ENCODE measurements around the gene RAB15. TPM values are rescaled to one million over a fixed set of nuclear protein-coding genes. Genes with fewer than 3 reads are reported as not detected.

The RAB15 gene
- total RNA-seq, 1 experiment from 2014 or later = 7.7 TPM

GRCh38 chr14:64998455-64998931 lies 26.4 kb upstream of the RAB15 start:
- peaks cover 73% of the 10 kb centered on the region for H3K4me1 ChIP-seq (replicated peaks)
- no peaks in the 10 kb centered on the region for H3K9me3 ChIP-seq (replicated peaks)
- DNase-seq (ENCODE audit: low read depth in 1 of 2, low spot score in 2 of 2) = no peak

GRCh38 chr14:64997108-64997794 lies 25.1 kb upstream of the RAB15 start:
- Histone ChIP-seq H3K4me3 (no peak overlapping the region), H3K27me3 (replicated peaks) (no peaks in the 10 kb centered on the region), H3K36me3 (no peaks in the 10 kb centered on the region), H3K27ac (no peak overlapping the region), H3K4me1 (replicated peaks) (peaks cover 61% of the 10 kb centered on the region), H3K9me3 (replicated peaks) (no peaks in the 10 kb centered on the region)
- no peak for DNase-seq (ENCODE audit: low read depth in 1 of 2, low spot score in 2 of 2)

More at GRCh38 chr14:64998455-64998931, 26.4 kb upstream of the RAB15 start:
- Histone ChIP-seq H3K27ac (no peak overlapping the region), H3K36me3 (no peaks in the 10 kb centered on the region), H3K4me3 (no peak overlapping the region), H3K27me3 (replicated peaks) (no peaks in the 10 kb centered on the region)

- Histone ChIP-seq H3K27ac (peak overlapping the region; percentile 18; the same call in 1 of the 2 replicates), H3K27me3 (replicated peaks) (no peaks in the 10 kb centered on the region), H3K9me3 (replicated peaks) (no peaks in the 10 kb centered on the region), H3K4me1 (replicated peaks) (peaks cover 42% of the 10 kb centered on the region), H3K4me3 (no peak overlapping the region), H3K36me3 (no peaks in the 10 kb centered on the region)
- DNase-seq (ENCODE audit: low read depth in 1 of 2, low spot score in 2 of 2) = peak in 1 of 2 experiments; percentile 38
These were observed 23.2 kb upstream of the RAB15 start for GRCh38 chr14:64995291-64995690.

GRCh38 chr14:64994540-64994939 lies 22.4 kb upstream of the RAB15 start:
- Histone ChIP-seq H3K4me3 (no peak overlapping the region), H3K9me3 (replicated peaks) (no peaks in the 10 kb centered on the region), H3K27me3 (replicated peaks) (no peaks in the 10 kb centered on the region), H3K4me1 (replicated peaks) (peaks cover 35% of the 10 kb centered on the region), H3K36me3 (no peaks in the 10 kb centered on the region), H3K27ac (peak overlapping the region; percentile 18; the same call in 1 of the 2 replicates)
- no peak for DNase-seq (ENCODE audit: low read depth in 1 of 2, low spot score in 2 of 2)

GRCh38 chr14:64993266-64993930 lies 21.3 kb upstream of the RAB15 start:
- Histone ChIP-seq H3K4me3 (no peak overlapping the region), H3K9me3 (replicated peaks) (no peaks in the 10 kb centered on the region), H3K4me1 (replicated peaks) (peaks cover 26% of the 10 kb centered on the region), H3K36me3 (no peaks in the 10 kb centered on the region), H3K27ac (no peak overlapping the region), H3K27me3 (replicated peaks) (no peaks in the 10 kb centered on the region)
- no peak for DNase-seq (ENCODE audit: low read depth in 1 of 2, low spot score in 2 of 2)

GRCh38 chr14:64992328-64992885 lies 20.3 kb upstream of the RAB15 start:
- Histone ChIP-seq H3K9me3 (replicated peaks) (no peaks in the 10 kb centered on the region), H3K4me1 (replicated peaks) (peaks cover 16% of the 10 kb centered on the region), H3K4me3 (no peak overlapping the region), H3K27me3 (replicated peaks) (no peaks in the 10 kb centered on the region), H3K27ac (no peak overlapping the region), H3K36me3 (no peaks in the 10 kb centered on the region)
- no peak for DNase-seq (ENCODE audit: low read depth in 1 of 2, low spot score in 2 of 2)

GRCh38 chr14:64990939-64991338 lies 18.8 kb upstream of the RAB15 start:
- Histone ChIP-seq H3K9me3 (replicated peaks) (no peaks in the 10 kb centered on the region), H3K4me1 (replicated peaks) (peaks cover 20% of the 10 kb centered on the region), H3K4me3 (no peak overlapping the region), H3K36me3 (no peaks in the 10 kb centered on the region), H3K27me3 (replicated peaks) (no peaks in the 10 kb centered on the region), H3K27ac (no peak overlapping the region)
- no peak for DNase-seq (ENCODE audit: low read depth in 1 of 2, low spot score in 2 of 2)

- DNase-seq (ENCODE audit: low read depth in 1 of 2, low spot score in 2 of 2) = no peak
- Histone ChIP-seq H3K9me3 (replicated peaks) (no peaks in the 10 kb centered on the region), H3K4me1 (replicated peaks) (peaks cover 21% of the 10 kb centered on the region), H3K27me3 (replicated peaks) (no peaks in the 10 kb centered on the region), H3K4me3 (no peak overlapping the region), H3K27ac (no peak overlapping the region), H3K36me3 (no peaks in the 10 kb centered on the region)
These were observed 18.2 kb upstream of the RAB15 start for GRCh38 chr14:64990296-64990695.

- no peak for DNase-seq (ENCODE audit: low read depth in 1 of 2, low spot score in 2 of 2)
- Histone ChIP-seq H3K36me3 (no peaks in the 10 kb centered on the region), H3K27me3 (replicated peaks) (no peaks in the 10 kb centered on the region), H3K4me3 (peak overlapping the region; percentile 61), H3K9me3 (replicated peaks) (no peaks in the 10 kb centered on the region), H3K4me1 (replicated peaks) (peaks cover 5% of the 10 kb centered on the region; the same call in 1 of the 2 replicates), H3K27ac (no peak overlapping the region)
These were observed 15.3 kb upstream of the RAB15 start for GRCh38 chr14:64987438-64987767.

- peak within 1 kb of the TSS; percentile 61 for H3K4me3 ChIP-seq
- H3K27me3 ChIP-seq (replicated peaks) = 0 out of 2 replicates have a peak, but pooled peaks cover 2% of the 10 kb centered on the region
- H3K36me3 ChIP-seq = no peaks in the 10 kb centered on the region
- no peak within 1 kb of the TSS for H3K27ac ChIP-seq
- peak; percentile 94 to 96 for DNase-seq (ENCODE audit: low read depth in 1 of 2, low spot score in 2 of 2)
- H3K9me3 ChIP-seq (replicated peaks) = no peaks in the 10 kb centered on the region
- H3K4me1 ChIP-seq (replicated peaks) = peaks cover 5% of the 10 kb centered on the region; the same call in 1 of the 2 replicates
These were observed 14.7 kb upstream of the RAB15 start, which contains the start of gene FNTB for GRCh38 chr14:64986648-64987437. Gene FNTB, plus strand, starts transcription at chr14:64986895. Its CDS starts 59 bp downstream, at chr14:64986954.

GRCh38 chr14:64983439-64984310 lies 11.5 kb upstream of the RAB15 start:
- H3K4me3 ChIP-seq = no peak overlapping the region
- 0 out of 2 replicates have a peak, but pooled peaks cover 2% of the 10 kb centered on the region for H3K27me3 ChIP-seq (replicated peaks)
- peaks cover 5% of the 10 kb centered on the region; the same call in 1 of the 2 replicates for H3K4me1 ChIP-seq (replicated peaks)
- no peak overlapping the region for H3K27ac ChIP-seq
- DNase-seq (ENCODE audit: low read depth in 1 of 2, low spot score in 2 of 2) = peak in 1 of 2 experiments; percentile 42
- no peaks in the 10 kb centered on the region for H3K36me3 ChIP-seq
- H3K9me3 ChIP-seq (replicated peaks) = no peaks in the 10 kb centered on the region

GRCh38 chr14:64979336-64980074 lies 7.4 kb upstream of the RAB15 start:
- H3K9me3 ChIP-seq (replicated peaks) = no peaks in the 10 kb centered on the region
- H3K27me3 ChIP-seq (replicated peaks) = 0 out of 2 replicates have a peak, but pooled peaks cover 2% of the 10 kb centered on the region
- H3K27ac ChIP-seq = no peak overlapping the region
- DNase-seq (ENCODE audit: low read depth in 1 of 2, low spot score in 2 of 2) = no peak
- H3K36me3 ChIP-seq = no peaks in the 10 kb centered on the region
- no peaks in the 10 kb centered on the region for H3K4me1 ChIP-seq (replicated peaks)
- H3K4me3 ChIP-seq = no peak overlapping the region
